Measurements from ENCODE around the gene STMN1.
A peak's percentile ranks its signal among the peaks of the same experiment; 100 is the strongest.
"Not testable (repeated sequence)": the region's sequence is repeated elsewhere in the genome, so short reads cannot be mapped to it uniquely, and the experiment has no call there.

Gene STMN1

DNA sequence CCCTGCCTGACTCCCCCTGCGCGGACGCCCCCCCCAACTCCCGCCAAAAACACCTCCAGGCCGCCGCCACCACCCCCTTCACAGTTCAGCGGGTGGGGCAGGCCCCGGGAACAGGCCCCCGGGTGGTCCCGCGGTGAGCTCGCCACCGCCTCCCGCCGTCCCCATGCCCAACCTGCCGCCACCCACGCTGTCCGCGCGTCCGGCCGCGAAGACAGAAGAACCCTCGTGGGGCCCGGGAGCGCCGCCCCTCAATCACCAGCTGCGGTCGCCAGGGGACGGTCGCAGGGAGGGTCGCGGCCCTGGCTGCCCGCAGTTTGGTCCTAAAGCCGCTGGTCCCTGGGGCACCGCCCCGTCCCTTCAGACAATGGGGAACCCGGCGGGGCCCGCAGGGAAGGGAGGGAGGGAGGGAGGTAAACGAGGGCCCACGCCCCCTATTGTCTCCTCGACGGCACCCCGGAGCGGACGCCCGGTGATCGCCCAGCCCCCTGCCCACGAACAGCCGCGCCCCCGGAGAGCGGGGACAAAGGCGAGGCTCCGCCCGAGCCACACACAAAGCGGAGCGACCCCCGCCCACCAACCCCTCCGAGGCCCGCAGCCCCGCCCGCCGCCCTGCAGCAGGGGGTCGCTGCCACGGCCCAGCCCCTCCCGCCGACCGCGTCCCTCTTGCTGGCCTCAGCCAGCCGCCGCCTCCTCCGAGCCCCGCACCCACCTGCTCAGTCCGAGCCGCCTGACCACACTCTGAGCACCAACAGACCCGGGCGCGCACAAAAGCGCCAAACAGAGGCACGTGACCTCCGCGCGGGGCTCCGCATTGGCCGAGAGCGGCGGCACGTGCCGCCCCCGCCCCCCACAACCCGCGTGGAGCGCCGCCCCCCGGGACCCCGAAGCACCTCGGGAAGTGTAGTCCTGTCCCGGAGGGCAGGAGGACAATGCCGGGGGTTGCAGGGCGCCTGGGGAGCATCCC, at the start of gene STMN1:
Gene STMN1 (minus strand): TSS at position 740 of the 964 bp plus-strand sequence. CDS start 1,743 bp downstream, outside the sequence.
- peak; percentile 98 for DNase-seq

DNA sequence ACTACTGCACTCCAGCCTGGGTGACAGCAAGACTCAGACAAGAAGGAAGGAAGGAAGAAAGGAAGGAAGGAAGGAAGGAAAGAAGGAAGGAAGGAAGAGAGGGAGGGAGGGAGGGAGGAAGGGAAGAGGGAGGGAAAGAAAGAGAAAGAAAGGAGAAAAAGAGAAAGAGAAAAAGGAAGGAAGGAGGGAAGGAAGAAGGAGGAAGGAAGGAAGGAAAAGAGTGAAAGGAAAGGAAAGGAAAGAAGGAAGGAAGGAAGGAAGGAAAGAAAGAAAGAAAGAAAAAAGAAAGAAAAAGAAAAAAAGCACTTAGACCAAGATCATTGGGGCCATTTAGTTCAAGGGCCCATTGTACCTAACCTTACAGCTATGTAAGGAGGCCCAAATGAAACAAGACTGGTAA, 49.3 kb upstream of the STMN1 start:
- DNase-seq = no peak

DNA sequence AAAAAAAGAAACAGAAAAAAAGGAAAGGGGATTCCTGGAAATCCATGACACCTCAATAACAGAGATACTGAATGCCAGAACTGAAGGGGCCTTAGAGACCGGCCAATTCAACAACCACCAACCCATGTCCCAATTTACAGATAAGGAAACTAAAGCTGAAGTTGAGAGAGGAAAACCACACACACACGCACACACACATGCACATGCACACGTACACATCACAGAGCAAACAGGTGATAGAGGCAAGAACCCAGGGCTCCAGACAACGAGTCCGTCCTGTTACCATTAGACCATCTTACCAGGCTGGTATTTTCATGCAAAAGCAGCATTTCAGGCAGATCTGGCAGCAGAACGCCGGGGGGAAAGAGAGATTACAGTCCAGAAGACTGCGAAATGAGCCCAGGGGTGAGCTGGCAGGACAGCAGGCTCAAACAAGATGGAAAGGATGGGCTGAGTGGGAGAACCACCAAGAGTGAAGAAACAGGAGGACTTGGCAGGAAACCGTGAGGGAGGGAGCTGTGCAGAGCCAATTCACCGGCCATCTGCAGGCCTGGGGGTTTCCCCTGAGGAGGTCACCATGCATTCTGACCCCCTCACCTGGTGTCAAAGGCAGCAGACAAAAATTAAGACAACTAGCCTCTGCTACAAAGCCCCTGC, 48.2 kb upstream of the STMN1 start:
- DNase-seq = no peak

DNA sequence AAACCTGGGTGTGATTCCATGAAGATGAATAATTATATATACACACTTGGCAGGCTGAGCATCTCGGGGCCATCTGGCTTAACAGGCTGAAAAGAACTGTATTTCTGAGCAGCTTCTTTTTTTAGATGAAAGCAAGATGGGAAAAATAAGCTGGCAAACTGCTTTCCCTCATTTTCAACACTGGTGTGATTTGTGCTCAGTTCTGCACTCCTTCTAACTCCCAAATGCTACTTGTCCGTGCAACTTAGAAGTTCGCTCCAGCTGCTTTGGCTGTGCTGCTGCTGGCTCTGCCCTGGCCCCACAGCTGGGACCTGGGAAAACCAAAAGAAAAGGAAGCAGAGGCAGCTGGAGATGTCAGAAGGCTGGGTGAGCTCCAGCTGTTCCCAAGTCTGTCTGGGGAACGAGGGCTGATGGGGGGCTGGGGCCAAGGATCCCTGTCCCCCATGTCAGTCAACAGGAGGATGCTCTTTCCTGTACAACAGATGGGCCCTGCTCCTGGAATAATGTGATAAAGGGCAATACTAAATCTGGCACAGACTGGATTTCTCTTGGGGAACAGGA, 46.7 kb upstream of the STMN1 start:
- no peak for DNase-seq

DNA sequence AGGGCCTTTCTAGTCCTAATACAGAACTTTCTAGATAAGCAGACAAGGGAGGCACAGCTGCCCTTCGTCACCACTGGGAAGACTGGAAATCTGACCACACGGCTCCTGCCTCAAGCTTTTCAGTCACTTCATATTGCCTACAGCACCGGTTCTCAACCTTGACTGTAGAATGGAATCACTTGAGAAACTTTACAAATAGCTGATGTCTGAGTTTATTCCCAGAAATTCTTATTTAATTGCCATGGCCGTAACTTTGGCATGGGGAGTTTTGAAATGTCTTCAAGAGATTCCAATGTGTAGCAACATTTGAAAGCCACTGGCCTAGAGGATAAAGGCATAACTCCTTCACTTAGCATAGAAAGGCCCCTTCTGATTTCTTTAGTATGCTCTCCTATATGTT, 42.4 kb upstream of the STMN1 start:
- DNase-seq = no peak

DNA sequence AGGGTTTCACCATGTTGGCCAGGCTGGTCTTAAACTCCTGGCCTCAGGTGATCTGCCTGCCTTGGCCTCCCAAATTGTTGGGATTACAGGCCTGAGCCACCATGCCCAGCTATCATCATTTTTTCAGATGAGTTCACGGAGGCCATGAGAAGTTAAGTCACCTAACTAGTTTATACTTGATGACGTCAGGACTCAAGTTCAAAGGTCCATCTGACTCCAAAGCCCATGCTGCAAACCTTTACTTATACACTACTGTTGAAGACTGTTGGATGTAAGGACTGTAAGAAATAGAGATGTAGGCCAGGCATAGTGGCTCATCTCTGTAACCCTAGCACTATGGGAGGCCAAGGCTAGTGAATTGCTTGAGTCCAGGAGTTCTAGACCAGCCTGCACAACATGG, 40.8 kb upstream of the STMN1 start:
- DNase-seq = no peak

DNA sequence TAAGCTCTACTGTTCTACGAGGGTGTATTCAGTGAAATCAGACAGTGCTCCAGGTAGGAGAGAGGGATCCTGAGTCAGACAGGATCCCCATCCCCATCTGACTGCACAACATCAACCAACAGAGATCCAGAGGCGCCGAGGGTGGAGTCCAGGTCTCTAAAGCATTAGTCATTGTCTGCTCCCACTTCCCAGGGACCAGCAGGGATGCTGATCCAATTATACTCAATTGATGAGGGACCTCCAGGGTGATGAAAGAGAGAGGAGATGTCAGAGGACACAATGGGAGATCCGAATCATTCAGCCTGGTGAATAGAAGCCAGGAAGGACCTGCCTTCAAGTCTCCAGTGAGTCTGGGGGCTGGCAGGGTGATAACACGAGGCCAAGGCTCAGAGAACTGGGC, 39.5 kb upstream of the STMN1 start:
- no peak for DNase-seq

DNA sequence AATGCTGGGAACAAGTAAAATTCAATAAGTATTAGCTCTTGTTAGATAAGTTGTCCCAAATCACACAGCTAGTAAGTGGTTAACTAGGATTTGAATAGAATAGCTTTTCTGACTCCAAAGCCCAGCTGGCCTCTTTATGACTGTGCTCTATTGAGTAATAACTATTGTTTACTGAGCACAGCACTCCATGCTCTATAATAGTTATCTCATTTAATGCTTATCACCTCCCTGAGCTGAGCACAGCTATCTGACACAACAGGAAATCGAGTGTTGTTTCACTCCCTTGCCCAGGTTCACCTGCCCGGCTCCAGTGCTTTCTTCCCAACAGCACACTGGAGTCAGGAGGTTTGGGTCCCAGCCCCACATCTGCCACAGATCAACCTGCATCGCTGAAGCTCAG, 38.8 kb upstream of the STMN1 start:
- DNase-seq = no peak

DNA sequence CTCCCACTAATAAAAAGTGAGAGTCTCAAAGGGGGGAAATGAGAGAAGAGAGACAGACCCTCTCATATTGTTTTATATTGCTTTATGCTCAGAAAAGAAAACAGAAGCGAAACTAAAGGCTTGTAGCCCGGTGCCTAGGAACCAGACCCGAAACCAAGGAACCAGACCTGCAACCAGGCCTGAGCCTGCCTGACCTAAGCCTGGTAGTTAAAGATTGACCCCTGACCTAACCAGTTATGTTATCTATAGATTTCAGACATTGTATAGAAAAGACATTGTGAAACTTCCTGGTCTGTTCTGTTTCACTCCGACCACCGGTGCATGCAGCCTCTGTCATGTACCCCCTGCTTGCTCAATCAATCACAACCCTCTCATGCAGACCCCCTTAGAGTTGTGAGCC, 37.3 kb upstream of the STMN1 start:
- DNase-seq = not testable (repeated sequence)

DNA sequence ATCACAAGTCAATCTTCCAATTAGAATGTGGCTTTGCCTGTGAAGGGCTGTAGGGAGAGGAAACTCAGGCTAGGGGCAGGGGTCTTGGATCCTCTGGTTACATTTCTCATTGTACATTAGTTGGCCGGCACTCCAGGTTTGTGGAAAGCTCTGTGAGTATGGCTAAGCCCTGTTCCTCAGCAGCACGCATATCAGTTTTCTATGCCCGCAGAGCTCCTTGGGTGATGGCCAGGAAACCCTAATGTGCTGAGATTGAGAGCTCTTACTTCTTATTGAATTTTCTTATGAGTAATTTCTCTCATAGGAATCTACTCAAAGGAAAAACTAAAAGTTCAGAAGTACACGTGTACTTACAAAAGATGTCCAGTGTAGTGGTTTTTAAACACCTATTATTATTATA, 30.7 kb upstream of the STMN1 start:
- no peak for DNase-seq

DNA sequence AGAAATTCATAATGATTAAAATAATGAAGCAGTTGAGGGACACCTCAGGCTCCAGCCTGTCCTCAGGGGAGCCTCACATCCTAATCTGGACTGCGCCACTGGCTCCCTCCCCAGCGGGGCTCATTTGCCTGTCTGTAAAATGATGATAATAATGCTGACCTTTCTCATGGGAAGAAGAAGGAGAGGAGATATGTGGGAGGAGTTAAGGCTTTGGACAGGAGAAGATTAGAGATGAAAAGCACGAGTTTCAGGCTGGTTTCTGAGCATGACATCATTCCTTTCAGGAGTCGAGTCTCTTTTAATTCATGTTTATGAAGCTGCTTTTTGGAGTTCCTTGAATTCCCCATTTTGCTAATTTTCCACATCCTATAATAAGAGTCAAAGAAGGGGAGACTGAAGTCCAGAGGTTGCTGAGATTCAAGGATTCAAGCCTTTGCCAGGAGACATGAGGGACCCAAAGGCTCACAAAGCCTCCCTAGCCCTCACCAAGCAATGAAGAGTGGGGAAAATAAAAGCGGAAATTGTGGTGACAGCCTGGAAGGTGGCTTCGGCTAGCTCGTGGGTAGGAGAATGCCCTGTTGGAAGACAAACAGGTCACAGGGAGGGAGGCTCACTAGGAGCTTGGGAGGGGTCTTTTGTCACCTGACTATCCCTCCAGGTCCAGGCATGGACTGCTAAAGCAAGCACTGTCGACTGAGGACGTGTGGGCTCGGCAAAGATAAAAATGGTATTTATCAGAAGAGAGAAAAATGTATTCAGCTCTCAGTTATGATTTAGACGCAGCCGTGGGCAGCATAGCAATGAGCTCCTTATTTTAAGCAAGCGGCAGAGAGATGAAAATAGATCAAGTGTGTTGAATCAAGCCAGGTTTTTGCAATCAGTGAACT, 27.5 kb upstream of the STMN1 start:
- DNase-seq = no peak

DNA sequence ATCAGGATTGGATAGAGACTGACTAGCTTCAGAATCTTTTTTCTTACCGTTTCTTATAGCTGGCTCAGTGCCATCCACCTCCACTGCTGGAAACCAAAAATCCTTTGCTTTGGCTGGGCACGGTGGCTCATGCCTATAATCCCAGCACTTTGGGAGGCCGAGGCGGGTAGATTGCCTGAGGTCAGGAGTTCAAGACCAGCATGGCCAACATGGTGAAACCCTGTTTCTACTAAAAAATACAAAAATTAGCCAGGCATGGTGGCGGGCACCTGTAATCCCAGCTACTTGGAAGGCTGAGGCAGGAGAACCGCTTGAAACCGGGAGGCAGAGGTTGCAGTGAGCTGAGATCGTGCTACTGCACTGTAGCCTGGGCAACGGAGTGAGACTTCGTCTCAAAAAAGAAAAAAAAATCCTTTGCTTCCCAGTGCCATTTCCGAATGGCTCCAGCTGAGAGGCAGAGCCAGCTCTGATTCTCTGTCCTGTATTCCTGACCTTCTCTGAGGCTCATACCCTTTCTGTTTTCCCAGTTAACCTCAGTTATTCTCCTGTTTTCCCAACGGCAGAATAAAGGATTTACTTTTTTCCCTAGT, 26.7 kb upstream of the STMN1 start:
- not testable (repeated sequence) for DNase-seq

DNA sequence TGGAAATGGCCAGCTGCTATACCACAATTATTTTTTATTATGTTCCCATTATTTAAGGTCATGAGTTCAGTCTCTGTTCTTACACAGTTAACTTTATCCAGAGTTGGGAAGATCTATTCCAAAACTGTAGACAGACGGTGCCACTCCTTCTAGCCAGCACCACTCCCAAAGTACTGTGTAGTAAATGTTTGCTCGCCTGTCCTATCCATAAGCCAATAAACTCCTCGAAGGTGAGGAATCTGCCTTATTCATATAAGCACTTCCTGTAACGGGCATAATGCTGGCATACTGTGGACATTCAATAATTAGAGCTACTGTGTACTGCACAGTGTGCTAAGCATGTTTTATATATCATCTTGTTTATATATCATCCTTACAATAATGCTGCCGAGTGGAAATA, 26.1 kb upstream of the STMN1 start:
- no peak for DNase-seq

DNA sequence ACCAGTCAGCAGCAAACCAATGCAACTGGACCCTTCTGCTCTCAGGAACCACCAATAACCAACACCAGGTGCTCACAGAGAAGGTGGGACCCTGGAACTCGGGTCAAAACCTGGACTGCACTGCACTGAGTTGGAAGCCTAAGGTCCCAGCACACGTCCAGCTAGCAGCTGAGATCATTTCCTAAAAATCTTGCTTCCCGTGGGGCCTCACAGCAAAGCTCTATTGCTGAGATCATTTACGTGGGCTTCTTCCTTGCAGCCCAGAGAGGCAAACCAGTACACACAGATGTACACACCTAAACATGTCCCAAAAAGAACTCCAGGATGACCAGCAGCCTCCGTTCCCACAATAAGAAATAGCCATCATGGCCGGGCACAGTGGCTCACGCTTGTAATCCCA, 22.8 kb upstream of the STMN1 start:
- DNase-seq = no peak

DNA sequence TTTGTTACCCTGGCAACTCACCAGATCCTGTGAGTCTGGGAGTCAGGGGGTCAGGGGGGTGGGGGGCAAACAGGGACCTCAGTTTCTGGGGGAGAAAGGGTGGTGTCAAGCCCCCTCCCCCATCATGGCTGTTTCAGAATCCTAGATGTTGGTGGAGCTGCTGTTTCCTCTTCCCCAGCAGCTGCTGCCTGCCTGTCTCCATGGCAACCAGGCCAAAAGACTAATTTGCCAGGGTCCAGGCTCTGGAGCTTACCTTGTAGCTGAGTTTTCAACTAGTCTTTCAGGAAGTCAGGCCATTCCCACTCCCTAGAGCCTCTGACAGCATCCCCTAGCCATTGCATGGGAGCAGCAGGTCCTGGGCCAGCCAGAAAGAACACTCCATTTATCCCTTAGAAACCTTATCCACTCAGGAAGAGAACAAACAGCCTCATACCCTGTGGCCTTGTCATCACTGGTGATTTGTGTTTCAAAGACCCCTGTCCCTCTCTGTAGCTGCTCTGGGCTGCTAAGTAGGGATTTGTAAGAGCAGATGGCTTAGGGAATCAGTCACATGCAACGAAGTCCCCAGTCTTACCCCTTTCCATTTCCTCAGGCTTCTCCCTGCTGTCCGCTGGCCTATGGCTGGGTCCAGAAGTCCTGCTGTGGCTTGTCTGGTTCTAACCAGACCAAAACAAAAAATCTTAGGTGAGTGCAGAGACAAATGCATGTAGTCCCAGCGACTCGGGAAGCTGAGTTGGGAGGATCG, 21.5 kb upstream of the STMN1 start:
- peak; percentile 93 for DNase-seq

DNA sequence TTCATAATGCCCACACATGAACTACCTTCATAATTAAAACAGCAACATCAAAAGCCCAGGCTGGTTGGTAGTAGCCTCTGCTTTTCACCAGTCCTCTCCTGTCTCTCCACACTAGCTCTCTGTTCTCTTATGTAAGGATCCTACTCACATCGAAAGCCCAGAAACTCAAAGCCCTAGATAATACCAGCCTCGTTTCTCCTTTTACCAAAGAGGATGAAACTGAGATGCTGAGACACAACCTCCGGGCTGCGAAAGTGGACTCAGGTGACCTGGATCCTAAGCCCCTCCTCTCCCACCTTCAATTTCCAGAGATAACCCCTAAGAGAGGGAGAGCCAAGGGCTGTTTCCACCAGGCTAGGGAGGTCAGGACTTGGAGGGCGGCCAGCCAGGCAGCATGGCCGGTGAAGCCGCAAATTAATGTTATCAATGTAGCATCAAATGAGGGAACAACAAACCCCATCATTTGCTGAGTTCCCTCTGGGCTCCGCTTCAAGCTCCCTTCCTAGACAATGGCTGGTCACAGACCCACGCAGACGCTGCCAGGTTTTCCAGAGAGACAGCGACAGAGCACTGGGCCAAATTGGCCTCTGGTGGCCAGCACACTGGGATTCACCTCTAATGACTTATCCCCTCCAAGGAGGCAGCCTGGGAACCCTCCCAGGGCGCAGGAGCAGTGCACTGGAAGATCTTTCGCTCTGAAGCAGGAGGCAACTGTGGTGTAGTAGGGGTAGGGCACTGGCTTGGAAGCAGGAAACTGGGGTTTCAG, 20.7 kb upstream of the STMN1 start:
- DNase-seq = peak; percentile 76

DNA sequence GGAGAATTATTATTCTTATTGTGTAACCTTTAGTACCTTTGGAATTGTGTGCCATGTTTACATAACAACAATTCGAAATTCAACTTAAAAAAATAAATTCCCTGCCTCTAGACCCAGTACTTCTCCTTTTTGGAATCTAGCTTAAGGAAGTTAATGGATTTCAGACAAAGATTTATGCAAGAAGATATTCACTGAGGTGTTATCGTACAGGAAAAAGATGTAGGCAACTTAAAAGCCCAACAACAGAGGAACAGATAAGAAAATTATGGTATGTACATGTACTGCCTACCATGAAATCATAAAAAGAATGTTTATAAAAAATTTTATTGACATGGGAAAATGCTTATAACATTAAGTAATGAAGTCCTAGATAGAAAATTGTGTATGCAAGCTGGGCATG, 18.2 kb upstream of the STMN1 start:
- DNase-seq = no peak

DNA sequence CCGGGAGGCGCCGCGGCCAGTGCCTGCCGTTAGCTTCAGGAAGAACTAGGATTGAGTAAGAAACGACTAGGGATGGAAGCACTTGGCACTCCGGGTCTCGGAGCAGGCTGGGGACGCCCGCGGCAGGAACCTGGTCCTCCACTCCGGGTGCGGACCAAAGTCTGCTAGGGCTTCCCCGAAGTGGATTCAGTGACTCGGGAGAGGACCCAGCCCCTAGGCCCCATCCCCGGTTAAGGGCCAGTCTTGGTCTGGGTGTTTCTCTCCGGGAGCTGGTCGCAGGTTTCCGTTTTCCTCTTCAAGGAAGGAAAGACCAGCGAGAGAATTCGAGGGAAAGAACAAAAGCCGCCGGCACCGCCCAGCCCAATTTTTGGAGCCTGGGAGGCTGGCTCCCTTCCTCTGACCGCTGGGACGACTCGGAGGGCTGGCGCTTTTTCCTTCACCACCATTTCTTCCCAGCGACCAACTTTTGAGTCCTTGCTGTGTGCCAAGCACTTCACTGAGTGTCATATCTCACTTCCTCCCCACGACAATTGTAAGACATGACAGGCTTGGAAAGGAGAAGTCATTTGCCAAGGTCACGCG, 16.8 kb upstream of the STMN1 start:
- DNase-seq = peak; percentile 59

DNA sequence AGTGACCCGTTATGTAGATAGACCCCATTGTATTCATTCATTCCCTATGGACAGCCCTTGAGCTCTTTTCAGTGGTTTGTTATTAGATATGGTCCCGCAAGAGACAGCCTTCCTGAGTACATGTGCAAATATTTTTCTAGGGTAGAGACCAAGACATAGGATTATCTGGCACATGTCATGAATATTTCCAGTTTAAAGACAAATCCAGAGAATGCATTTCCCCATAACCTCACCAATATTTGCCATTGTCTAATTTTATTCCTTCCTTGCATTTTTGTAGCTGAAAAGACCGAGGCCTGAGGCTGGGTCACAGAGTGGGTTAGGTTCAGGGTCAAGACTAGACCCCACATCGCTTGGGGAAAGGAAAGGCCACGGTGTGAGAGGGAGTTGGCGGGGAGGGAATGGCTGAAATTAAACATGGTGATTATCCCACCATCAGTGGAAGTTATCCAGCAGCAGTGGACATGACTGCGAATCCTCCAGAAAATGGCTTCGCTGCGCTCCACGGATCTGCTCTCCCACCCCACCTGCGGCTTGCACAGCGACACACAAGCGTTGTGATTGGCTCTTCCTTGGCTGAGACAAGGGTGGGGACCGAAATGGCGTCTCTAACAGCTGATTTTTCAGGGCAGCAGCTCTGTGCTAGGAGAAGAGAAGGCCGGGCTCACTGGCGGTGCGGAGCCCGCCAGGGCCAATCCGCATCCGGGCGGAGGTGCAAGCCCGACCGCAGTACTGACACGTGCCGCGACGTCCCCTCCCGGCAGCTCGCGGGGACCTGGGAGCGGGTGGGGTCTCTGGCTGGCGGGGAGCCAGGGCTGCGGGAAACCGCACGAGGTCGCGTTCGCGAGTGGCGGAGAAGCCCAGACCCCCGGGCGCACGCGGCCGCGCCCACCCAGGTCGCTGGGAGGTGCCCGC, 16.1 kb upstream of the STMN1 start:
- peak; percentile 88 for DNase-seq

Data from COR-L47 (cell line).